K562 (cell line): ENCODE data around the gene TMEM203. TPM values are rescaled to one million over a fixed set of nuclear protein-coding genes. Genes with fewer than 3 reads are reported as not detected.

ENCODE experiments used
- ATAC-seq: fragments of 200-7000 bp; cut with Tn5 transposase; 3 replicates; pipeline ENCODE4 v1.9.1; 2020; ENCODE audit warnings: moderate library complexity
- BruUV-seq: library from RNA; stranded (reverse); fragments of 400-500 nt; replicated peaks from 2 replicates; lab custom pipeline; 2021; lab: Mats Ljungman, UMichigan
- CTCF ChIA-PET: fragments of 300-600 bp; formaldehyde crosslinking; extraction: SDS; loops from one replicate; lab custom pipeline; 2021; ENCODE audit warnings: low intra/inter-chr PET ratio; lab: Yijun Ruan, JAX
- POLR2A ChIA-PET: fragments of 300-600, 350-650 bp; sonication (Branson Sonifier 250); formaldehyde crosslinking; extraction: SDS; loops from one replicate; lab custom pipeline; 2021; ENCODE audit warnings: antibody characterized with exemption, inconsistent platforms; lab: Yijun Ruan, JAX
- DNase-seq, 4 experiments: peaks; one replicate each; pipeline versions ENCODE4 v3.0.0 to v3.0.0-alpha.2; 2011 to 2018; ENCODE audit warnings: low spot score in 3 of 4, mixed read lengths in 3 of 4; ENCODE audit errors: extremely low read depth in 1 of 4
- FAIRE-seq: peaks from 2 replicates; lab custom pipeline; 2011; peaks lifted over from hg19 to GRCh38; lab: Jason Lieb, UNC
- H2AFZ ChIP-seq: 2 replicates; pipeline ENCODE4 v1.6.0; 2011; ENCODE audit warnings: low read depth, low read length, control low read depth, inconsistent platforms
- H3K27ac ChIP-seq: fragments of 200-600 bp; 3 replicates; pipeline ENCODE4 v1.8.0; 2011; ENCODE audit warnings: low read depth, mild to moderate bottlenecking, control low read depth, inconsistent platforms, low read length, moderate library complexity, mixed read lengths; ENCODE audit errors: extremely low read depth
- H3K27me3 ChIP-seq, 2 experiments: fragments of 300-600 bp in 1 of 2; 2 replicates in 1 of 2; 3 replicates in 1 of 2; pipeline versions ENCODE4 v1.6.0 to v1.8.0; 2011; ENCODE audit warnings: inconsistent platforms in 2 of 2, low read length in 2 of 2, mild to moderate bottlenecking in 1 of 2, mixed read lengths in 1 of 2, moderate library complexity in 1 of 2; ENCODE audit not compliant: control insufficient read depth in 2 of 2, insufficient read depth in 2 of 2
- H3K36me3 ChIP-seq: fragments of 300-600 bp; 3 replicates; pipeline ENCODE4 v1.8.0; 2011; ENCODE audit warnings: mild to moderate bottlenecking, low read length, inconsistent platforms; ENCODE audit not compliant: control insufficient read depth, insufficient read depth
- H3K4me1 ChIP-seq, 2 experiments: fragments of 200-600 bp in 1 of 2; replicated peaks in 1 of 2; 2 replicates in 1 of 2; 3 replicates in 1 of 2; pipeline versions ENCODE4 v1.5.1 to v1.8.0; 2011; ENCODE audit warnings: inconsistent platforms in 2 of 2, low read length in 2 of 2, mild to moderate bottlenecking in 1 of 2, mixed read lengths in 1 of 2, moderate library complexity in 1 of 2; ENCODE audit not compliant: control insufficient read depth in 2 of 2, insufficient read depth in 2 of 2
- H3K4me2 ChIP-seq: 2 replicates; pipeline ENCODE4 v1.6.1; 2011; ENCODE audit warnings: low read length, control low read depth, inconsistent platforms, mixed read lengths; ENCODE audit not compliant: insufficient read depth
- H3K4me3 ChIP-seq: fragments of 200-600 bp; sonication (generic), shearing (Covaris generic); 2 replicates; pipeline ENCODE4 v1.5.1; 2016; ENCODE audit warnings: control low read depth, inconsistent platforms
- H3K79me2 ChIP-seq: fragments of 200-600 bp; 3 replicates; pipeline ENCODE4 v1.8.0; 2011; ENCODE audit warnings: low read length, inconsistent platforms; ENCODE audit not compliant: control insufficient read depth, insufficient read depth
- H3K9ac ChIP-seq, 2 experiments: 2 replicates each; pipeline versions ENCODE4 v1.6.0 to v1.6.1; 2011; ENCODE audit warnings: low read depth in 2 of 2, low read length in 2 of 2, control low read depth in 1 of 2, inconsistent platforms in 1 of 2, mild to moderate bottlenecking in 1 of 2, mixed read lengths in 1 of 2; ENCODE audit not compliant: insufficient read depth in 1 of 2
- H3K9me1 ChIP-seq: one replicate; pipeline ENCODE4 v1.6.0; 2011; ENCODE audit warnings: inconsistent platforms, mild to moderate bottlenecking, low read length, moderate library complexity; ENCODE audit not compliant: control insufficient read depth, insufficient read depth
- H3K9me3 ChIP-seq: replicated peaks from 2 replicates; pipeline ENCODE4 v1.5.1; 2011; ENCODE audit warnings: low read depth, low read length, inconsistent platforms; ENCODE audit not compliant: control insufficient read depth, insufficient read depth
- H4K20me1 ChIP-seq: replicated peaks from 2 replicates; pipeline ENCODE4 v1.6.1; 2011; ENCODE audit warnings: low read length, inconsistent platforms, mixed read lengths; ENCODE audit not compliant: control insufficient read depth, insufficient read depth
- CREB1 ChIP-seq, 2 experiments: sonication (generic) in 1 of 2; formaldehyde crosslinking in 1 of 2; IDR thresholded peaks; 2 replicates each; pipeline versions ENCODE4 v1.6.1 to v1.8.0; 2012 to 2022; ENCODE audit warnings: inconsistent platforms in 1 of 2, mild to moderate bottlenecking in 1 of 2, missing genetic modification reagents in 1 of 2, moderate library complexity in 1 of 2
- FOXK1 ChIP-seq: sonication (generic); formaldehyde crosslinking; IDR thresholded peaks from 2 replicates; pipeline ENCODE4 v1.8.0; 2022; ENCODE audit warnings: missing genetic modification reagents, mild to moderate bottlenecking, borderline replicate concordance
- MTA3 ChIP-seq: fragments of 450-650 bp; formaldehyde crosslinking; IDR thresholded peaks from 2 replicates; pipeline ENCODE4 v1.6.1; 2017; ENCODE audit warnings: mild to moderate bottlenecking, borderline replicate concordance
- SMAD3 ChIP-seq: fragments of 450-650 bp; formaldehyde crosslinking; conservative IDR thresholded peaks from 2 replicates; pipeline ENCODE4 v1.4.0; 2020; ENCODE audit warnings: mild to moderate bottlenecking
- STAG1 ChIP-seq: sonication (generic); formaldehyde crosslinking; IDR thresholded peaks from 2 replicates; pipeline ENCODE4 v1.5.0; 2020; ENCODE audit warnings: missing genetic modification reagents, borderline replicate concordance
- TFAP4 ChIP-seq: sonication (generic); formaldehyde crosslinking; IDR thresholded peaks from 2 replicates; pipeline ENCODE4 v1.8.0; 2022; ENCODE audit warnings: missing genetic modification reagents, mild to moderate bottlenecking, moderate library complexity, borderline replicate concordance
- TGIF2 ChIP-seq: sonication (generic); formaldehyde crosslinking; IDR thresholded peaks from 2 replicates; pipeline ENCODE4 v1.8.1; 2022; ENCODE audit warnings: mild to moderate bottlenecking, missing genetic modification reagents, moderate library complexity
- ZBTB34 ChIP-seq: fragments of 250-450 bp; sonication (Bioruptor Pico); IDR thresholded peaks from 2 replicates; pipeline ENCODE4 v1.8.0; 2021; ENCODE audit warnings: mild to moderate bottlenecking, moderate library complexity
- ZNF280A ChIP-seq: fragments of 450-650 bp; IDR thresholded peaks from 2 replicates; pipeline ENCODE4 v1.6.1; 2018; ENCODE audit warnings: mild to moderate bottlenecking, low read depth; ENCODE audit not compliant: partially characterized antibody
- ZNF324 ChIP-seq: fragments of 250-450 bp; sonication (Bioruptor Pico); IDR thresholded peaks from 2 replicates; pipeline ENCODE4 v1.4.0; 2020; ENCODE audit warnings: mild to moderate bottlenecking
- ZNF347 ChIP-seq: fragments of 450-650 bp; formaldehyde crosslinking; IDR thresholded peaks from 2 replicates; pipeline ENCODE4 v1.4.0; 2020; ENCODE audit warnings: low read depth, mild to moderate bottlenecking, moderate library complexity
- ZNF780A ChIP-seq: fragments of 250-450 bp; sonication (Bioruptor Pico); IDR thresholded peaks from 2 replicates; pipeline ENCODE4 v1.5.0; 2021; ENCODE audit warnings: mild to moderate bottlenecking
- WGBS: fragments of 100-300 bp; shearing (Covaris generic); methylation state at CpG from one replicate; pipeline ENCODE4 v1.1.6; 2016; ENCODE audit warnings: low coverage, mixed read lengths; ENCODE audit not compliant: insufficient coverage; ENCODE audit errors: missing lambda C conversion rate; 5-methylcytosine and 5-hydroxymethylcytosine counted together
- in situ Hi-C: fragments of 300-500 bp; cut with MboI; formaldehyde crosslinking; loops from 4 replicates; pipeline ENCODE4 v1.15.0; 2018; ENCODE audit warnings: inconsistent platforms, mixed read lengths
- intact Hi-C: fragments of 100-400 bp; cut with micrococcal nuclease; formaldehyde crosslinking; loops from 2 replicates; pipeline ENCODE4 v1.14.2; 2022
- polyA plus RNA-seq, 8 experiments: library from polyadenylated mRNA; depleted of rRNA in 4 of 8; stranded (reverse) in 5 of 8; unstranded in 3 of 8; fragments of >200 nt; fragmentation: Nextera tagmentation in 2 of 8; fragmentation: Illumina TruSeq in 1 of 8; extraction: Ambion mirVana in 2 of 8; extraction: Trizol in 1 of 8; gene quantifications; 2 replicates each; pipeline versions ENCODE4 v1.2.1 to v1.2.3, GENCODE V29; 2011 to 2014; ENCODE audit warnings: inconsistent platforms in 1 of 8, missing spikeins in 1 of 8
- total RNA-seq, 7 experiments: library from RNA; depleted of rRNA in 6 of 7; stranded (reverse); fragments of >200 nt in 6 of 7; fragmentation: Illumina TruSeq in 2 of 7; extraction: Trizol in 2 of 7; gene quantifications; 2 replicates each; pipeline versions ENCODE4 v1.2.1 to v1.2.3, GENCODE V29; 2011 to 2021; ENCODE audit warnings: low replicate concordance in 1 of 7
- TF ChIP-seq, protein P1 (sequence below), 2 experiments: IDR thresholded peaks; 2 replicates each; pipeline ENCODE4 v1.6.1; 2011; ENCODE audit warnings: borderline replicate concordance in 1 of 2, control low read depth in 1 of 2, low read depth in 1 of 2, low read length in 1 of 2, mild to moderate bottlenecking in 1 of 2, mixed read lengths in 1 of 2, moderate library complexity in 1 of 2; ENCODE audit not compliant: insufficient read depth in 1 of 2, insufficient read length in 1 of 2, poor library complexity in 1 of 2, severe bottlenecking in 1 of 2; ENCODE audit errors: extremely low read depth in 1 of 2

The TMEM203 gene
- total and polyA plus RNA-seq, 9 of the 15 experiments (the other 6 are each of a cell fraction or from before 2014, with no cell fraction given): 8.8 to 59.5 (median 37.6) TPM

DNA sequence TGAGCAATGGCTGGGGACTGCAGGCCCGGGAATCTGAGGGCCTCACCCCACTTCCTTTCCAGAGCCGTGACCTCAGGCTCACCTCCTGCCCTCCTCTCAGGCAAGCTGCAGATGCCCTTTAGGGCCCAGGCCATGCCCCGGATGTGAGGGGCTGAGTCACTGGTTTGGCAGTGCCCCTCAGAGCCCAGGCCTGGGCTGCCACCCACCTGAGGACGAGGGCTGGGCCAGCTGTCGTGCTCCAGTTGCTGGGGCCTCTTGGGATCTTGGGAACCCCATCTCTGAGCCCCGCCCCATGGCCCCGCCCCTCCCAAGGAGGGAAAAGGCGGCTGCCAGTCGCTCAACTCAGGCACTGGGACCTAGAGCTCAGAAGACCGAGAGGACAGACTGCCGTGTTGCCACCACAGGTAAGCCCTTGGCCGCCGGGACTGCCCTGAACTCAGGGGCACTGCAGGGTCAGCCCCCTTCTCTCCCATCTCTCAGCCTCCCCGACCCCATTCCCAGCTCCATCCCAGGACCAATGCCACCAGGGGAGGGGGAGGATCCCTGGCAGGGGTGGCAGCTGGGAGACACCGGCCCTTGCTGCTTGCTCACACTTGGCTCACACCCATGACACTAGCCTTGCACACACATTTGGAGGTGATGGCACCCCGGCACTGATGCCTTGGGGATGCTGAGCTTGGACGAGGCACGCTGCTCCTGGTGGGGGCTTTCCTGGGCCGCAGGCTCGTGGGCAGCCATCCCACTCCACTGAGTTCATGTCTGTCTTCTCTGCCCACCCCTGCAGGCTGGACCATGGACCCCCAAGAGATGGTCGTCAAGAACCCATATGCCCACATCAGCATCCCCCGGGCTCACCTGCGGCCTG lies 19.6 kb upstream of the TMEM203 start, which contains the start of gene CYSRT1:
TSS of gene CYSRT1 (plus strand) at position 345 of the 865 bp plus-strand sequence. CDS start at position 793, 448 bp downstream.
- ChIA-PET CTCF (interaction anchor here (0.6 to 1.0 kb wide), 2 partner anchors 47 to 438 kb away, joined by 3 to 4 read pairs; no protein-coding TSS in a partner anchor), POLR2A (interaction anchor here (0.5 to 2.1 kb wide), 5 partner anchors 15 to 691 kb away, joined by 3 to 12 read pairs (median 4); partner anchors contain the start of gene TUBB4B)
- peaks cover 21 to 95% of the 10 kb centered on the region in 2 experiments for H3K4me1 ChIP-seq
- no peaks in the 10 kb centered on the region; the same call in 2 of the 3 replicates for H3K36me3 ChIP-seq
- in situ Hi-C loops (loop anchor here (5.0 to 25.0 kb wide), 3 partner anchors 38 to 438 kb away; partner anchors contain the start of genes ANAPC2, CCDC183, SSNA1 and TMEM141), intact Hi-C loops (no loop called here)
- FAIRE-seq (no peak), DNase-seq (peak in 2 of 4 experiments; percentile 27 to 34), ATAC-seq (no peak)
- peak within 1 kb of the TSS; percentile 89 for H2AFZ ChIP-seq
- no peaks in the 10 kb centered on the region for H3K27me3 ChIP-seq
- peak within 1 kb of the TSS; percentile 83 for H3K27ac ChIP-seq
- no peaks in the 10 kb centered on the region for H4K20me1 ChIP-seq
- no TSS peak for BruUV-seq
- H3K9me1 ChIP-seq: no peaks in the 10 kb centered on the region
- peak within 1 kb of the TSS; percentile 85 to 97 for H3K9ac ChIP-seq
- WGBS: 46% methylated on average over 19 of the region's 23 CpGs
- peak within 1 kb of the TSS; percentile 92 for H3K4me2 ChIP-seq
- no peaks in the 10 kb centered on the region for H3K79me2 ChIP-seq
- H3K9me3 ChIP-seq: no peaks in the 10 kb centered on the region
- peak within 1 kb of the TSS; percentile 85 for H3K4me3 ChIP-seq
- TF ChIP-seq FOXK1 (CRISPR knock-in tag) (no peak), STAG1 (no peak), TFAP4 (CRISPR knock-in tag) (peak; percentile 13; the same call in 1 of the 2 replicates), MTA3 (no peak), CREB1 (IDR thresholded peaks at IDR 0.05) (no peak), CREB1 (CRISPR knock-in tag; IDR thresholded peaks at IDR 0.05) (0 out of 2 replicates have a peak, but pooled peaks have one; percentile 16), ZBTB34 (CRISPR knock-in tag) (no peak), ZNF324 (CRISPR knock-in tag) (no peak), ZNF780A (no peak), TGIF2 (CRISPR knock-in tag) (no peak), ZNF280A (no peak), SMAD3 (no peak), ZNF347 (CRISPR knock-in tag) (no peak)
- TF ChIP-seq, protein P1, sequence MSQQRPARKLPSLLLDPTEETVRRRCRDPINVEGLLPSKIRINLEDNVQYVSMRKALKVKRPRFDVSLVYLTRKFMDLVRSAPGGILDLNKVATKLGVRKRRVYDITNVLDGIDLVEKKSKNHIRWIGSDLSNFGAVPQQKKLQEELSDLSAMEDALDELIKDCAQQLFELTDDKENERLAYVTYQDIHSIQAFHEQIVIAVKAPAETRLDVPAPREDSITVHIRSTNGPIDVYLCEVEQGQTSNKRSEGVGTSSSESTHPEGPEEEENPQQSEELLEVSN (IDR thresholded peaks at IDR 0.05; ENCODE audit: borderline replicate concordance in 1 of 2, extremely low read depth in 1 of 2, insufficient read depth in 1 of 2, insufficient read length in 1 of 2, low read depth in 1 of 2, low read length in 1 of 2, poor library complexity in 1 of 2, severe bottlenecking in 1 of 2): no peak
